ENCODE measurements around the gene THPO.
A peak's percentile ranks its signal among the peaks of the same experiment; 100 is the strongest.

The THPO gene

DNA sequence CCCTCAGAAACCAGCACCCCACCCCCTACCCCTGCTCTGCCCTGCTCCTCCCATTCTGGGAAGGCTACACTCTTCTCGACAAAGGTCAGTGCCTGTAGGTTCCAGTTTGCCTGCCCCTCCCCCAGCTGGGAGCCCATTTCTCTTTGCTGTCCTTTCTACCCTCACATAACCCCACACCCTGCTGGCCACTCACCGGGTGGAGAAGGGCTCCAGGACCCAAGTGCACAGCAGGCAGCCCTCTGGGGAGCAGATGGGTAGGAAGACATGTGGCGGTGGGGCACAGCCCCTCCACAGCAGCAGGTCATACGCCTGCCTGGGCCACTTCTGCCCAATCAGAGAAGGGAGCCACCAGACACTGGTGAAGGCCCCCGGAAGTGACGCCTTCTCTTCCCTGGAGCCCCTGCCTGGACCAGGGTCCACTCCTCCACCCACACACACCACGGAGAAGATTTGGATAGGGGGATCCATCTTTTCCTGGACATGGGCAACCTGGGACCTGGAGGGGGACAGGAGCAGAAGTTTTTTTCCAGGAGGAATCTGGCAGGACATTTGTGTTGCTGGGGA is at the start of gene THPO:
TSS of gene THPO (minus strand) at position 326 of the 564 bp plus-strand sequence. CDS start 1,948 bp downstream, outside the sequence.
- DNase-seq = no peak

DNA sequence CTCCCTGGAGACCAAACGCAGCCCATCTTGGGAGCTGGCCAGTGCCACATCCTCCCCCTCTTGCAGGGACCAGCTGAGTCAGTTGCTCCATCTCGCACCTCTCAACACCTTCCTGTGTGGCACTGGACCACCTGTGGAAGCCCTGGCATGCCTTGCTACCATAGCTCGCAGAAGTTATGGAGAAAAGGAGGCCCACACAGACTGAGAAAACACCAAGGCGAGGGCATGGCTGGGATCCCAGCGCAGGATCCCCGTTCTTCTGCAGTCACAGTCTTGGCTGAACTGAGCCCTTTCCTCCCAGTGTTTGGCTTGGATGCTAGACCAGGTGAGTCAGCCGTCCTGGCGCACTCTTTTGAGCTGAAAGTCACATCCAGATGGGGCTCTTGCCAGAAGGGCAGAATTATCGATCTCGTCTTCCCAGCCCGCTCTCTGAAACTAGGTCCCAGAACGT is 48.7 kb upstream of the THPO start:
- no peak for DNase-seq

DNA sequence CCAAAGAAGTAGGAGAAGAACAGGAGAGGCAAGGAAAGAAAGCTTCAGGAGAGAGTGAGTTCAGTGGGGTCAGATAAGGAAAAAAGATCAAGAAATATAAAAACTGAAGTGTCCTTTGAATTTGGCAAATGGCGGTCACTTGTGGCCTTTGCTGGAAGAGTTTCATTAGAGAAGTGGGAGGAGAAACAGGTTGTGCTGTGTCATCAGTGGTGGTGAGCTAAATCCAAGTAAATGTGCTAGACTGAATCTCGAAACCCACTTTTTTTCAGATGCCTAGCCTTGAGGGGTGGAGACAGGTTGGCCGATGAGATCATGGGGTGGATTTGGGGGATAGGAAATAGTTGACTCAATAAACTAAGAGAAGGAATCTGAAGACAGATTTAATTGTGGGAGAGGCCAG is 45.6 kb upstream of the THPO start:
- no peak for DNase-seq

DNA sequence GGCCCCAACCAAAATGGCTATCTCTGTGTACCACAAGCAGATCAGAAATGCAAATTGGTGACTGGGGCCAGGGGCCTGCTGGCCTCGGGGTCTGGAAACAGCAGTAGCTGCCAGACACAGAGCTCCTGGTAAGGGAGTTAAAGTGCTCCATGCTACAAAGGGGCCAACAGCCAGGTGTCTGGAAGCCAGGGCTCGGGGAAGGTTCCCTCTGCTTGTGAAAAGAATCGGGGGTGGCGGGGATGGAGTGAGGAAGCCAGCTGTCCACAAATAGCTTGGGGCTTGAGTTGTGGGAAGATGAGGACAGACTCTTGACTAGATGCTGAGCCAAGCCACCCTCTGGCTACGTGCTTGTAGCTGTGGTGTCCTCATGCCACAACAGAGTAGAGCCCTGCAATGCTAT is 41.2 kb upstream of the THPO start:
- no peak for DNase-seq

DNA sequence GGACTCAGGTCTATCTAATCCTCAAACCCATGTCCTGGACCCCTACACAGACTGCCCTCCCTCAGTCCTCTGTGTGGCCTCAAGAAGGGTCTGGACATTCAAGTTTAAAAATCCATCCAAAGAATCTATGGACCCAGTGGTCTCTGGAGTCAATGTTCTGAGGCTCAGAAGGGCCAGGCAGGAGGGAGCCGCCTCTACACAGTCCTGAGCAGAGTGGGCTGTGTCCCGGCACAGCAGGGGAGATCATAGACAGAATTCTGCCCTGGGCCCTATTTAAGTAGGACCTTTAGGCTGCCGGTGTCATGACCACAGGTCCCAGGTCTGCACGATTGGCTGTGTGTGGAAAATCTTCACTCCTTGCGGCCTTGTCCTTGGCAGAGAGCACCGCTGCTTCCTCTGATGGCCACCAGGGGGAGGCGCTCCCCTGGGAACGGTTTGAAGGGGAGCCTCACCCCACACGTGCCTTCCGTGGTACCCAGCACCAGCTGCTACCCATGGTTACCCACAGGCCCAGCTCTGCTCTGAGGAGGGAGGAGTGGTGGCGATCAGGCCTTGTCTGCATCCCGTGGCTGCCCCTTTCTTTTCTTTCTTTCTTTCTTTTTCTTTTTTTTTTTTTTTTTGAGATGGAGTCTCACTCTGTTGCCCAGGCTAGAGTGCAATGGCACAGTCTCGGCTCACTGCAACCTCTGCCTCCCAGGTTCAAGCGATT is 39.8 kb upstream of the THPO start:
- peak; percentile 56 for DNase-seq

DNA sequence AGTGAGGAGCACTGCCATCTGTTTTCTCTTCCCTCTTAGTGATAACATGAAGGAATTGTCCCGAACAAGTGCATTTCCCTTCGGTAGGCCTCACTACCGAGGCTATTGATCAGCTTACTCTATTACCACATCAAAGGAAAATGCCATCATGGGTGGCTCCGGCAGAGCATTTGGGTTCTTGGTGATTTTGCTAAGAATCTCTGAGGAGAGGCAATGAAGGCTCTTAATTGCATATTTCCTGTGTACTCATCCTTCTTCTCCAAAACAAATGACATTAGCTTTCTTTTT is 37.1 kb upstream of the THPO start:
- DNase-seq = no peak

DNA sequence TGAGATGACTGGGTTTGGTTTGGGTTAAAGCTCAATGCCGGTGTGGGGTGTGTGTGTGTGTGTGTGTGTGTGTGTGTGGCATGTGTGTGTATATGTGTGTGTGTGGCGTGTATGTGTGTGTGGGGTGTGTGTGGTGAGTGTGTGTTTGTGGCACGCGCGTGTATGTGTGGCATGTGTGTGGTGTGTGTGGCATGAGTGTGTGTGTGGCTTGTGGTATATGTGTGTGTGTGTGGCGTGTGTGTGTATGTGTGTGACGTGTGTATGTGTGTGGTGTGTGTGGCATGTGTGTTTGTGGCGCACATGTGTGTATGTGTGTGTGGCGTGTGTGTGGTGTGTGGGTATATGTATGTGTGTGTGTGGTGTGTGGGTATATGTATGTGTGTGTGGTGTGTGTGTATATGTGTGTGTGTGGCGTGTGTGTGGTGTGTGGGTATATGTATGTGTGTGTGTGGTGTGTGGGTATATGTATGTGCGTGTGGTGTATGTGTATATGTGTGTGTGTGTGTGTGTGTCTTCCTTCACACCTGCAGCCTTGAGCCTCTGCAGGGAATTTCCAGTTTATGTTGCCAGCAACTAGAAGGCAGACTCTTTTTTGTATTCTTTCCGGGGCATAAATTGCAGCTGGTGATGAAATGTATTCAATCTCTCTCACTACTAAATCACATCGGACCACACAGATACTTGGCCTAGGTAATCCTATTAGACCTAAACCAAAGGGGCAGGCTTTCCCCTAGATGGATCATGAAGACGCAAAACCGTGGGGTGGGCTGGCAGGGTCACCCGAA is 36.6 kb upstream of the THPO start:
- no peak for DNase-seq

DNA sequence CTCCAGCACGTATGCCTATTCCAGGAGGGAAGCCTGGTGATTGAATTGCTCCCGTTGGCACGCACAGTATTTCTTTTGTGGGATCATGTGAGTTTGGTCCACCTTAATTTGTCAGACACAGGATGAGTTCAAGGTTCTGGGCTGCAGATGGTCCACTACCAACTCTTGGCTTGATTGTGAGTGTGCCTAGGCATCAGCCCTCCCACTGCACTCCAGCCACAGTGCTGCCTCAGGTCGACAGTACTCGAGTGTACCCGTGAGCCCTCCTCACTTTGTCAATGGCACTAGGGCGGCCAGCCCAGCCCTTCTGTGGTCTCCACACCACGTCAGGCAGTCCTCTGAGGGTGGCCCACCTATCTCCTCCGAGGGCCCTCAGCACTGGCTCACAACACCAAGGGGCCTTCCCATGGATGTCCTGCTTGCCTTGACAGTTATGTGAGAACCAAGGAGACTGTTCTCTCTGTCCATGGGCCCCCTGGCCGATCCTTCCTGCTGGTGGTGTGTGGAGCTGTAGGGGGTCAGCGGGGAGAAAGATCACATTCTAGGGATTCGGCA is 32.0 kb upstream of the THPO start:
- no peak for DNase-seq

DNA sequence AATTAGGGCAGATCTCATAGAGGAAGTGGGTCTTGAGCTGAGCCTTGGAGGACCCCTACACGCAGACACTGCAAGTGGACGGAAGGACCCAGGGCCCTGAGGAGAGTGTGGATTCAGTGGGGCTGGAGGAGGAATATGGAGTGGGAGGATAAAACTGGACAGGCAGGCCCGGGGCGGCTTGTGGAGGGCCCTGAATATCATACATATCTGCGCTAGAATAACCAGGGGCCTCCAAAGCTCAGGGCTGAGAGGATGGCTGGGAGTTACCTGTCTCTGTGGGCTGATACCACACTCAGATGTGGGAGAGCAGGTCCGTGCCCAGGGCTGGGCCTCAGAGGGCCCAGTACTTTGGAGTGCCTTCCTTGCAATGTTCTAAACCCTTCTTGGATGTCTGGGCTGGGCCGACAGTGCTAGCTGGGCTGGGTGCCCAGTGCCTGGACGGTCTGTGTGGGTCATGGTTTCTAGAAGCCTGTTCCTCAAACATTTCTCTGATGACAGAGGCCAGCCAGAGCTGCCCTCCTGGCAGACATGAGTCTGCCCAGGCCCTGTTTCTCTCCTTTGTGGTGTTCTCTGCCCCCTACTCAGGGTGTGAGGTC is 31.4 kb upstream of the THPO start:
- DNase-seq = no peak

DNA sequence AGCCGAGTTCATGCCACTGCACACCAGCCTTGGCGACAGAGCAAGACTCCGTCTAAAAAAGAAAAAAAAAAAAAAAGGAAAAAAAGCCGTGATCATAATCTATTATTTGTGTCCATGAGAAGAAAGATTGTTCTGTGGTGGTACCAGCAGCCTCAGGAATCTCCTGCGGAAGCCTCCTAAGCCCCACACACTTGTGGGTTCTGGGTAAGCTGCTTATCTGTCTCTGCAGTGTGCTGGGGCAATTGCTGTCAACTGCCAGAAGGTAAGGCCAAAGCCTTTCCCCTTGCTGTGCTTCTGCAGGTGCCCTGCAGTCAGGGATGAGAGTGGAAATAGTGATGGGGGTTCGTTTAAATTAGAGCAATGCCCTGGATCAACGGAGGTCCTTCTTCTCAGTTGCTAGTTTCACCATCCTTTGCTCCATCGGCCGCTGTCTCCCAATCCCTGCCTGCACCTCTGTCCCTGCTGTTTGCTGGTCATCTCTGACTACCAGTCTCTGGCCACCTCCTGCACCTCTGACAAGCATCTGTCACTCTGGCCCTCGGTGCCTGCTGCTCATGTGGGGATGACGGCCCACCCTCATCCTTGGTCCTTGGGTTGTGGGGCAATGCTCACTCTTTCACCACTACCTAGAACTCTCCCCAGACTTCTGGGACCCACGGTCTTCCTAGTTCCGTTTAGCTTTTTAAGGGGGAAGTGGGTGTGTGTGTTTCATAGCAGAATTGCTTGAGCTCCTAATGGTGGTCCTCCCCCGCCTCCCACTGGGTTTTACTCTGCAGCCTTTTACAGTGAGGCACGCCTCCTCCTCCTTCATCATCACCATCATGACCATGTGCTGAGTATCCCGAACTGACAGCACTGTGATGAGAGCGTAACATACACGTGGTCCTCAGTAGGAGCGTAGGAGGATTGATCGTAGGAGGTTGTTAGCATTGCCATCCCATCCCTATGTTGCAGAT is 27.3 kb upstream of the THPO start:
- DNase-seq = no peak

DNA sequence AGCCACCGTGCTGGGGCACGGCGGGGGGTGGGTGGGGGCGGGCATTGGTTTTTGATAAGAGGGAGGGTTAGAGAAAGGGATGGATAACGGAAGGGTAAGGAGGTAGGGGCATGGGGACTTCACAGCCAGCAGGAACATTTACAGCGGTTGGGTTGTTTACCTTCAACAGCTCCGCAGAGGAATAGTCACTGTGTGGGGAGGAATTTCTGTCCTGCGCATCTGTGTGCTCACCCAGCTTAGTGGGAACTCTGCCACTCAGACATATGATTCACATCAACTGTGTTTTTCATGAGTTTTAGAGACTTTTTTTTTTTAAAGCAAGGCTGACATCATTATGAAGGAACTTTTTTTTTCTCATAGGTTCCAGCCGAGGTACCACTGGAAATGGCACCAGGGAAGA is 21.4 kb upstream of the THPO start:
- peak; percentile 94 for DNase-seq

DNA sequence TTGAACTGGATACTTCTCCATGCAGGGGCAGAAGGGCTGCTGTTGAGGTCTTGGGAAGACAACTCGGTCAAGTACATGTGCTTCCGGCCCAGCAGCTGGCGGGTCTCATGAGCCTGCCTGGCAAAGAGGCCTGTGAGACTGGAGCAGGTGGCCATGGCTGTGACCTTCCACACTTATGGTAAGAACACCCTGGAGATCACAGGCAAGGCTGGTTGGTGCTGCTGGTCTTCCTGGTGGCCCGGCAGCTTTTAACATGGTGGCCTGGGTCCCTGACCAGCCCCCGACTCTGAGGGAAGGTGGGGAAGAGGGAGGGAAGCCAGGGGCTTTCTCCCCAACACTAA is 17.3 kb upstream of the THPO start:
- DNase-seq = no peak

DNA sequence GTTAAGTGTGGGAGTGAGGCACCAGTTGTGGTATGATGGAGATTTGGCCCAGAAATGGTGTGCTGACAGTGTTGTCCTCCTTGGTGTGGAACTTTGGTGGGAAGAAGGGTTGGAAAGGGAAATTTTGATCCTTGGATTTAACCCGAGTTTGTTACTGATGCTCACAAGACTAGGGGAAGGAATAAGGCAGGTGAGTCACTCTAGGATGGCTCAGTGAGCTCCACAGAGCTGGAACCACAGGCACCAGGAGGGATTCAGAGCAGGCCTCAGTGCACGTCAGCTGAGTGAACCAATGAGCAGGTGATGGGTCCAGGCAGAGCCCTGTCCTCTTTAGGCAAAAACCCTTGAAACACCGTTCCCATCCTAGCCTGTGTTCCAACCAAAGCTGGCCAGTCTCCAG is 13.3 kb upstream of the THPO start:
- DNase-seq = no peak

DNA sequence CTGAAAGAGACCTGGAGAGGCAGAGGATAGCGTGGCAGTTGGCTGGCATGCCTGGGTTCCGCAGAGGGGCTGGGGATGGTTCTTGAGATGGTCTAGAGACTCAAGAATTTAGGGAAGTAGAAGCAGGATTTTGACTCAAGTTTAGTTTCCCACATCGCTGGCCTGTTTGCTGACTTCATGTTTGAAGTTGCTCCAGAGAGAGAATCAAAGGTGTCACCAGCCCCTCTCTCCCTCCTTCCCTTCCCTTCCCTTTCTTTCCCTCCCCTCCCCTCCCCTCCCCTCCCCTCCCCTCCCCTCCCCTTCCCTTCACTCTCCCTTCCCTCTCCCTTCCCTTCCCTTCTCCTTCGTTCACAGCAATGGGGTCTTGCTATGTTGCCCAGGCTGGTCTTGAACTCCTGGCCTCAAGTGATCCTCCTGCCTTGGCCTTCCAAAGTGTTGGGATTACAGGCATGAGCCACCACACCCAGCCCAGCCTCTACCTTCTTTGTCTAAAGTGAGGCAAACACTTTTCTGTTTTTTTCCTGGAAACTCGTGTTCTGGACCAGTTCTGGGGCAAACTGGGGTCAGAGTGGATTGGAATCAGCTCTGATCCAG is 12.0 kb upstream of the THPO start:
- DNase-seq = no peak

DNA sequence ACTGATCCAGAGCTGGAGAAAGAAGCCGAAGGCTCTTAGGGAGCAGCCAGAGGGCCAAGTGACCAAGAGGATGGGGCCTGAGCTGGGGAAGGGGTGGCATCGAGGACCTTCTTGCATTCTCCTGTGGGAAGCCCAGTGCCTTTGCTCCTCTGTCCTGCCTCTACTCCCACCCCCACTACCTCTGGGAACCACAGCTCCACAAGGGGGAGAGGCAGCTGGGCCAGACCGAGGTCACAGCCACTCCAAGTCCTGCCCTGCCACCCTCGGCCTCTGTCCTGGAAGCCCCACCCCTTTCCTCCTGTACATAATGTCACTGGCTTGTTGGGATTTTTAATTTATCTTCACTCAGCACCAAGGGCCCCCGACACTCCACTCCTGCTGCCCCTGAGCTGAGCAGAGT is 11.4 kb upstream of the THPO start:
- no peak for DNase-seq

DNA sequence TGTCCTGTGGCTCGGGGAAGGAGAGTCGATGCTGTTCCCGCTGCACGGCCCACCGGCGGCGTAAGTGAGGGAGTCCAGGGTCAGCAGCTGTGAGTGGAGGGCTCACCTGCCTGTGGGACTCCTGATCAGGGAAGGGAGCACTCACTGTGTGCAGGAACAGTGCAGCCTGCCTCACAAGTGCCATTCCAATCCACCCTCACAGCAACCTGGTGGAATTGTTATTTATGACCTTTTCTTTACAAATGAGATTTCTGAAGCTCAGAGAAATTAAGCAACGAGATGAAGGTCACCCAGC is 10.9 kb upstream of the THPO start:
- no peak for DNase-seq

DNA sequence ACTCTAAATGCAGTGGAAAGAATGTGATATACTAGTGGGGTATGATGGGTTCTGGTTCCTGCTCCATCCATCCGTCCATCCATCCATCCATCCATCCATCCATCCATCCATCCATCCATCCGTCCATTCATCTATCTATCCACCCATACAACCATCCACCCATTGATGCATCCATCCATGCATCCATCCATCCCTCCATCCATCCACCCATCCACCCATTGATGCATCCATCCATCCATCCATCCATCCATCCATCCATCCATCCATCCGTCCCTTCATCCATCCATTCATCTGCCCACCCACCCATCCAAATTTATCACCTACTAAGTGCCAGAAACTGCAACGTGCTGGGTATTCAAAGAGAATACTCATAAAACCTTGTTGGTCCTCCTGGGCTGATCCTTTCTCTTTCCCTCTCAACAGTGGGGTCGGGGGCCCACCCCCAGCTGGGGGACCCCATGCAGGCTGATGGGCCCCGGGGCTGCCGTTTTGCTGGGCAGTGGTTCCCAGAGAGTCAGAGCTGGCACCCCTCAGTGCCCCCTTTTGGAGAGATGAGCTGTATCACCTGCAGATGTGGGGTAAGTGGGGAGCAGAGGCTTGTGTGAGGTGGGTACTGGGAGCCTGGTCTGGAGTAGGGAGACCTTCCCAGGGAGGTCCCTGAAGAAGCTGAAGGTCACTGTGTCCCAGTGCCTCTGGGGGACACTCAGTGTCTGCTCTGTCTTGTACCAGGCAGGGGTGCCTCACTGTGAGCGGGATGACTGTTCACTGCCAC is 10.3 kb upstream of the THPO start:
- no peak for DNase-seq

DNA sequence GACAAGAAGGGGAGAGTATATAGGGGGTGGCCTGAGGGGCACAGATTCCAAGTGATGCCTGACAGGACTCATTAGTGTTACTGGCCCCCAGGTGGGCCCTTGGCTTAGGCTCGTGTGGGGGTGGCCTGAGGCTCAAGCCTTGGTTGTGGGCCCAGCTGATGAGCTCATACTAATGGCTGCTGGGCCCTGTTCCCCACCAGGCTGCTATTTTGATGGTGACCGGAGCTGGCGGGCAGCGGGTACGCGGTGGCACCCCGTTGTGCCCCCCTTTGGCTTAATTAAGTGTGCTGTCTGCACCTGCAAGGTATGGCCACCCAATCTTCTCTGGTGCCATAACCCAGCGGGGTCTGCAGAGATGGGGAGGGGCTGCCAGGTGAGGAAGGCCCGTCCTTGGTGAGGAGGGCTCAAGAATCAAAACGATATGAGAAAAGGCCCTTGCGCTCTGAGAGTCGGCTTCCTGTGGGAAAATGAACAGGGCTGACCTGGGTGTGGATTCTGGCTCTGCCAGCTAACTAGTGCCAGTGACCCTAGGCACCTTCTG is 9.2 kb upstream of the THPO start:
- no peak for DNase-seq

DNA sequence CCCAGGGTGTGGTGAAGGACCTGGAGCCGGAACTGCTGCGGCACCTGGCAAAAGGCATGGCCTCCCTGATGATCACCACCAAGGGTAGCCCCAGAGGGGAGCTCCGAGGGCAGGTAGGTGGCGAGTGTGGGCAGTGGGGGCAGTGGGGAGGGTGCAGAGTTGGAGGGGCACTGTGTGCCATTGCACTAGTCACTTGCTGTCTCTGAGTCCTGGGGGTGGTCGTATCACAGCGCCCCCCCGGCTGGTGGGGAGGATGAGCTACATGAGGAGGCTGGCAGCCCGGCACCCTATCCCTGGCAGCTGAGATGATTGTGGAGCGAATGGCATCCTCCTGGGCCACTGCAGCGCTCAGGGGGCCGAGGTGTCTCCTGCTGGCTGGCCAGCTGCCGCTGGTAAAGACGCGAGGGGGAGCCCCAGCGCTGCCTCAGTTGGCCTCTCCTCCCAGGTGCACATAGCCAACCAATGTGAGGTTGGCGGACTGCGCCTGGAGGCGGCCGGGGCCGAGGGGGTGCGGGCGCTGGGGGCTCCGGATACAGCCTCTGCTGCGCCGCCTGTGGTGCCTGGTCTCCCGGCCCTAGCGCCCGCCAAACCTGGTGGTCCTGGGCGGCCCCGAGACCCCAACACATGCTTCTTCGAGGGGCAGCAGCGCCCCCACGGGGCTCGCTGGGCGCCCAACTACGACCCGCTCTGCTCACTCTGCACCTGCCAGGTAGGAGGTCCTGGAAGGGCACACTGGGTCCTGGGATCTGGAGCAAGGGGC is 8.2 kb upstream of the THPO start:
- DNase-seq = no peak

DNA sequence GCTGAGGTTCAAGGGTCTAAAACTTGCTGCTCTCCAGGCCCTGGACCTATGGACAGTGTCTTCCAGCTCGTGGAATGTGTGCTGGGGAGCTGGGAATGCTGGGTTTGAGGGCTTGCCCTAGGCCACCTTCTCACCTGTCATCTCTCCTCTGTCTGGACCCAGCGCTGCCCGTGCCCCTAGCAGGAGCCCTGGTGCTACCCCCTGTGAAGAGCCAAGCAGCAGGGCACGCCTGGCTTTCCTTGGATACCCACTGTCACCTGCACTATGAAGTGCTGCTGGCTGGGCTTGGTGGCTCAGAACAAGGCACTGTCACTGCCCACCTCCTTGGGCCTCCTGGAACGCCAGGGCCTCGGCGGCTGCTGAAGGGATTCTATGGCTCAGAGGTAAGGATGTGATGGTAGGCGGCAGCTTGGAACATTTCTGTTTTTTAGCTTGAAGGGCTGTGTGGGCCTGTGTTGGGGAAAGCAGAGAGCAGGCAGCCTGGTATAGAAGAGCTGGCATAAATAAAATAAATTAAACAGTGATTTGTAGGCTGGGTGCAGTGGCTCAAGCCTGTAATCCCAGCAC is 6.9 kb upstream of the THPO start:
- DNase-seq = no peak
